A673 (cell line): ENCODE results near the gene ZNF496. TPM values are rescaled to one million over a fixed set of nuclear protein-coding genes. Genes with fewer than 3 reads are reported as not detected.

Experiments used
- BruUV-seq: library from RNA; stranded (reverse); fragments of 400-500 nt; replicated peaks from 2 replicates; lab custom pipeline; 2021; lab: Mats Ljungman, UMichigan
- CTCF ChIA-PET: fragments of 300-600 bp; sonication (Branson Sonifier 250); formaldehyde crosslinking; loops from one replicate; lab custom pipeline; 2022; ENCODE audit warnings: antibody characterized with exemption; lab: Charles Lee
- POLR2A ChIA-PET: fragments of 300-600 bp; sonication (Branson Sonifier 250); formaldehyde crosslinking; loops from one replicate; lab custom pipeline; 2022; ENCODE audit warnings: antibody characterized with exemption; ENCODE audit not compliant: low non-redundant PET; lab: Charles Lee
- DNase-seq: peaks from one replicate; pipeline ENCODE4 v3.0.0-alpha.2; 2015; ENCODE audit warnings: low spot score
- H3K27ac ChIP-seq: fragments of 200-600 bp; sonication (generic); 2 replicates; pipeline ENCODE4 v1.5.1; 2016; ENCODE audit warnings: mixed run types, low read depth, mild to moderate bottlenecking, mixed read lengths, antibody characterized with exemption, low read length; ENCODE audit not compliant: poor library complexity, severe bottlenecking
- H3K27me3 ChIP-seq: fragments of 200-600 bp; sonication (generic); replicated peaks from 2 replicates; pipeline ENCODE4 v1.6.1; 2017; ENCODE audit warnings: mixed run types, low read depth, mild to moderate bottlenecking, mixed read lengths, antibody characterized with exemption, low read length; ENCODE audit not compliant: insufficient read depth, poor library complexity
- H3K36me3 ChIP-seq: fragments of 200-600 bp; sonication (generic); 2 replicates; pipeline ENCODE4 v1.6.1; 2016; ENCODE audit warnings: mixed run types, mild to moderate bottlenecking, mixed read lengths, antibody characterized with exemption, low read length; ENCODE audit not compliant: insufficient read depth, poor library complexity, severe bottlenecking
- H3K4me1 ChIP-seq: fragments of 200-600 bp; sonication (generic); 2 replicates; pipeline ENCODE4 v1.6.1; 2017; ENCODE audit warnings: mixed run types, mild to moderate bottlenecking, mixed read lengths, antibody characterized with exemption, low read length; ENCODE audit not compliant: insufficient read depth, poor library complexity, severe bottlenecking
- H3K4me3 ChIP-seq: fragments of 200-600 bp; sonication (generic); 2 replicates; pipeline ENCODE4 v1.5.1; 2016; ENCODE audit warnings: low read depth, mixed run types, mild to moderate bottlenecking, mixed read lengths, low read length; ENCODE audit not compliant: poor library complexity, severe bottlenecking
- H3K9me3 ChIP-seq: fragments of 200-600 bp; sonication (generic); 2 replicates; pipeline ENCODE4 v1.6.1; 2016; ENCODE audit warnings: mixed run types, low read depth, mild to moderate bottlenecking, mixed read lengths, antibody characterized with exemption, low read length; ENCODE audit not compliant: poor library complexity, severe bottlenecking
- EZH2 ChIP-seq: fragments of 200-600 bp; sonication (generic); IDR thresholded peaks from 2 replicates; pipeline ENCODE4 v1.6.1; 2017; ENCODE audit warnings: borderline replicate concordance, low read depth, mild to moderate bottlenecking, mixed read lengths, antibody characterized with exemption, low read length; ENCODE audit not compliant: poor library complexity, severe bottlenecking
- intact Hi-C: fragments of 100-400 bp; cut with micrococcal nuclease; formaldehyde crosslinking; loops from one replicate; pipeline ENCODE4 v1.10.0; 2022; ENCODE audit not compliant: unreplicated experiment
- total RNA-seq: library from RNA; stranded (reverse); gene quantifications from 2 replicates; pipeline ENCODE4 v1.2.3, GENCODE V29; 2021
- TF ChIP-seq, protein P1 (sequence below): fragments of 300-800, 200-600 bp; sonication (generic); conservative IDR thresholded peaks from 2 replicates; pipeline ENCODE4 v1.5.1; 2017; ENCODE audit warnings: low read depth, mild to moderate bottlenecking, antibody characterized with exemption, low read length, moderate library complexity, mixed read lengths

The ZNF496 gene
- total RNA-seq, 1 experiment from 2014 or later = 30.2 TPM

DNA sequence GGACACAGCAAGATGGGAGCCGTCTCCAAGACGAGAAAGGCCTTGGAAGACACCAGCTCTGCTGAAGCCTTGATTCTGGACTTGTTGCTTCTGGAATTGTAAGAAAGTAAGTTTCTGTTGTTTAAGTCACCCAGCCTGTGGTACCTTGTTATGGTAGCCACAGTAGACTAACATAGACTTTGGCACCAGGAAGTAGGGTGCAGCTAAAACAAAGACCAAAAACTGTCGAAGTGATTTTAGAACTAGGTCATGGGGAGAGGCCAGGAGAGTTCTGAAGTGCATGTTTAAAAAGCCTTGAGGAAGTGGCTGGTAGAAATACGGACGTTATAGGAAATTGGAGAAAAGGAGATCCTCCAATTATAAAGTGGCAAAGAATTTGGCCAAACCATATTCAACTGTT, 28.5 kb downstream of the ZNF496 start:
- Histone ChIP-seq H3K27me3 (no peaks in the 10 kb centered on the region), H3K36me3 (peaks cover 26% of the 10 kb centered on the region), H3K4me1 (no peaks in the 10 kb centered on the region), H3K9me3 (no peaks in the 10 kb centered on the region), H3K4me3 (no peak overlapping the region), H3K27ac (no peak overlapping the region)
- no peak for TF ChIP-seq EZH2
- TF ChIP-seq, protein P1, sequence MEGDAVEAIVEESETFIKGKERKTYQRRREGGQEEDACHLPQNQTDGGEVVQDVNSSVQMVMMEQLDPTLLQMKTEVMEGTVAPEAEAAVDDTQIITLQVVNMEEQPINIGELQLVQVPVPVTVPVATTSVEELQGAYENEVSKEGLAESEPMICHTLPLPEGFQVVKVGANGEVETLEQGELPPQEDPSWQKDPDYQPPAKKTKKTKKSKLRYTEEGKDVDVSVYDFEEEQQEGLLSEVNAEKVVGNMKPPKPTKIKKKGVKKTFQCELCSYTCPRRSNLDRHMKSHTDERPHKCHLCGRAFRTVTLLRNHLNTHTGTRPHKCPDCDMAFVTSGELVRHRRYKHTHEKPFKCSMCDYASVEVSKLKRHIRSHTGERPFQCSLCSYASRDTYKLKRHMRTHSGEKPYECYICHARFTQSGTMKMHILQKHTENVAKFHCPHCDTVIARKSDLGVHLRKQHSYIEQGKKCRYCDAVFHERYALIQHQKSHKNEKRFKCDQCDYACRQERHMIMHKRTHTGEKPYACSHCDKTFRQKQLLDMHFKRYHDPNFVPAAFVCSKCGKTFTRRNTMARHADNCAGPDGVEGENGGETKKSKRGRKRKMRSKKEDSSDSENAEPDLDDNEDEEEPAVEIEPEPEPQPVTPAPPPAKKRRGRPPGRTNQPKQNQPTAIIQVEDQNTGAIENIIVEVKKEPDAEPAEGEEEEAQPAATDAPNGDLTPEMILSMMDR = no peak
- ChIA-PET CTCF (no interaction called here), POLR2A (no interaction called here)
- DNase-seq = no peak
- BruUV-seq = no TSS peak
- intact Hi-C loops = no loop called here

DNA sequence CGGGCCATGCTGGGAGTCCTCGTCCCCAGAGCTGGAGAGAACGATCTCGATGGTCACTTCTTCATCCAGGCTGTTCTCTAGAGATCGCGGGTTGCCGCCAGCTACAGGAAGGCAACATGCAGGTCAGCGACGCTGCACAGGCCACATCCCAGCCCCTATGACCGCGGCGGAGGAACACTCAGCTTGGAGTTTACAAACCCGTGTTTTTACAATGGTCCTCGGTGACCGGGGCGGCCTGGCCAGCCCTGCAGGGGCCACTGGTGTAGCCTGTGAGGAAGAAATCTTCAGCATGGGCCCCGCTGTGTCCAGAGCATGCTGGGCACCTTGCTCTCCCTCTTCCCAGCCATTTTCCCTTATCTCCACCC, 30.5 kb downstream of the ZNF496 start:
- CTCF ChIA-PET = no interaction called here

DNA sequence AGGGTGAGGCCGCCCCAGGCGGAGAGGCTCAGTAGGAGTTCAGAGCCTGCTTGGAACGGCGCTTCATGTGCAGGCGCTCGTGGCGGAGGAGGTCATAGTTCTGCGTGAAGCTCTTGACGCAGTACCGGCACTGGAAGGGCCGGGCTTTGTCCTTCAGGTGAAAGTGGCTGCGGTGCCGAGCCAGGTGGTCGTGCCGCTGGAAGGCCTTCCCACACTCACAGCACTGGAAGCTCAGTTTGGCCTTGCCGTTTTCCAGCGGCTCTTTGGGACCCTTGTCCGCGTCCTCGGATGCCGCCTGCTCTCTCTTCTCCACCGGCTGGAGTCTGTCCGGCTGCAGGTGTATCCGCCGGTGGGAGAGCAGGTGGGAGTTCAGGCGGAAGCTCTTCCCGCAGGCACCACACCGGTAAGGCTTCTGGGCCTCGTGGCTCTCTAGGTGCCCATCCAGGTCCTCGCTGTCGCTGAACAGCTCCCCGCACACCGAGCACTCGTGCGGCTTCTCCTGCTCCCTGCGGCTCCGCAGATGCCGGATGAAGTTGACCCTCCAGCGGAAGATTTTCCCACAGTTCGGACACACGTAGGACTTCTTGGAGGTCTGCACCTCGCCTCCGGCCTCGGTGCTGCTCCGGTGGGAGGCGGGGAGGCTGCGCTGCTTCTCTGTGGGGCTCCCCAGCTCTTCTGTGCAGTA, 31.0 kb downstream of the ZNF496 start:
- Histone ChIP-seq H3K27ac (no peak overlapping the region), H3K4me3 (no peak overlapping the region), H3K4me1 (no peaks in the 10 kb centered on the region), H3K36me3 (peaks cover 21% of the 10 kb centered on the region), H3K27me3 (no peaks in the 10 kb centered on the region), H3K9me3 (no peaks in the 10 kb centered on the region)
- TF ChIP-seq, protein P1 = no peak
- TF ChIP-seq EZH2 = no peak
- no TSS peak for BruUV-seq
- CTCF ChIA-PET = no interaction called here
- POLR2A ChIA-PET = no interaction called here
- intact Hi-C loops = no loop called here
- no peak for DNase-seq

More for the DNA sequence above, 30.5 kb downstream of the ZNF496 start:
- DNase-seq = no peak
- Histone ChIP-seq H3K4me3 (no peak overlapping the region), H3K4me1 (no peaks in the 10 kb centered on the region), H3K27ac (no peak overlapping the region), H3K27me3 (no peaks in the 10 kb centered on the region), H3K9me3 (no peaks in the 10 kb centered on the region), H3K36me3 (peaks cover 21% of the 10 kb centered on the region)
- POLR2A ChIA-PET = no interaction called here
- no TSS peak for BruUV-seq
- no peak for TF ChIP-seq EZH2
- TF ChIP-seq, protein P1 = no peak
- intact Hi-C loops = no loop called here
